GM18870 (cell line): ENCODE data around the gene ZNF132.

Source experiments
- ATAC-seq: cut with Tn5 transposase; IDR thresholded peaks from one replicate; pipeline ENCODE4 v1.9.1; 2021; ENCODE audit warnings: moderate library complexity; ENCODE audit not compliant: unreplicated experiment

ZNF132 gene

DNA sequence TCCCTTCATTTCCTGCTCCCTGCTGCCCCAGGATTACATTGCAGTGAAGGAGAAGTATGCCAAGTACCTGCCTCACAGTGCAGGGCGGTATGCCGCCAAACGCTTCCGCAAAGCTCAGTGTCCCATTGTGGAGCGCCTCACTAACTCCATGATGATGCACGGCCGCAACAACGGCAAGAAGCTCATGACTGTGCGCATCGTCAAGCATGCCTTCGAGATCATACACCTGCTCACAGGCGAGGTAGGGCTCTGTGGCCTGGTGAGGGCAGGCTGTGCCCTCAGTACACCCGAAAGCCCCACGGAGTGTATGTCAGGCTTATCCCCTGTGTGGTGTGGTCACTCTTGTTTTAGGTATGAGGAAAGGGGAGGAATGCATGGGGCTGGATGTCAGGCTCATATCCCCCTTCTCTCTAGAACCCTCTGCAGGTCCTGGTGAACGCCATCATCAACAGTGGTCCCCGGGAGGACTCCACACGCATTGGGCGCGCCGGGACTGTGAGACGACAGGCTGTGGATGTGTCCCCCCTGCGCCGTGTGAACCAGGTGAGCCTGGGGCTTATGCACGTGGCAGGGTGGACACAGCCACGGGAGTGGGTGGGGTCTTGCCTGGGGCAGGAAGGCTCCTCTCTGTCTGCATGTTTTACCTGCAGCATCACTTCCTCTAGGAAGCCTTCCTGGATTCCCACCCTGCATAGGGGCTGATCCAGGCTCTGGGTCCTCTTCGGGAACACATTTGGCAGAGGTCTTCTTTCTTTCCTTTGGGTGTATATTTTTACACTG is 46.8 kb downstream of the ZNF132 start:
- ATAC-seq: no peak

DNA sequence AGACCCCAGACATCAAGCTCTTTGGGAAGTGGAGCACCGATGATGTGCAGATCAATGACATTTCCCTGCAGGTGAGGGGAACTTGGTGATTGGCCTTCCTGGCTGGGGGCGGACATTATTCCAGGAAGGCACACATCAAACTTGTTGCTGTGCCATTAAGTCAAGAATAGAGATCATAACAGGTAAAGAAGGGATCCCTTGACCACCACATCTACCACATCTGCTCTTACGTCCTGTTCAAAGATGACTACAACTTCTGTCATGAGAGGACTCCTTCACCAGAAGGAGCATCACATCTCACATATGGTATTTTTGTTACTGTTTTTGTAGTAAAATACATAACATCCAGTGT is 51.8 kb downstream of the ZNF132 start:
- no peak for ATAC-seq

DNA sequence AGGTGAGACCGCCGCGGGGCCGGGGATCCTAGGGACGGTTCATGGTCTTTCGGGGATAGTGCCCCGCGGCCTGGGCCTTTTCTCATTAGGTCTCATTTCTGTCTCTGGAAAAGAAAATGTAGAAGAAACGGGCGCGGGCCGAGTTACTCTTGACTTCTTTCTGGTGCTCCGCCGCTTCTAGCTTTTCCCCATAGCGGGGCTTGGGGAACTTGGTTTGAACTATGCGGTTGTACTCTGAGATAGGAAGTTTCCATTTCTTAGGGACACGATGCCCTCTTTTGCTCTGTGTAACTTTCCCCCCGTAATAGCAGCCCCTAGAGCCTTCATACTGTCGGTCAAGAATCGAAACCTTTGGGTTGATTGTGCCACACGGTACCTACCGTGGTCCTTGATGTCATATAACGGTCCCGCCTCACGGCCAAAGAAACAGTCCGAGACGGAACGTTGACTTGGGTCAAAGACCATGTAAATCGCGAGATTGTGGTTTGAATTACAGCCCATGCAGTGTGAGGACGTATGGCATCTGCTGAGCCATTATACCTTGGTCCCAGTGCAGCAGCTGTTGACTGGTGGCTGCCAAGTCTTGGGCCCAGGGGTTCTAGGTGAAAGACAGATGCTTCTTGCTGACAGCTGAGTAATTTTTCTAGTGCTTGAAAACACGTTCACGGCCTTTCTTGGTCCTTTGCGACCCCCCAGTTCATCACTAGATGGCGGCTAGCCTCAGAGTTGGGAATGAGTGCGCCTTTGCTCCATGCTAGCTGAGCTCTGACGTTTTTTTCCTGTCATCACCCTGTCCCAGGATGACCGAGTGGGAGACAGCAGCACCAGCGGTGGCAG is 52.4 kb downstream of the ZNF132 start:
- no peak for ATAC-seq

DNA sequence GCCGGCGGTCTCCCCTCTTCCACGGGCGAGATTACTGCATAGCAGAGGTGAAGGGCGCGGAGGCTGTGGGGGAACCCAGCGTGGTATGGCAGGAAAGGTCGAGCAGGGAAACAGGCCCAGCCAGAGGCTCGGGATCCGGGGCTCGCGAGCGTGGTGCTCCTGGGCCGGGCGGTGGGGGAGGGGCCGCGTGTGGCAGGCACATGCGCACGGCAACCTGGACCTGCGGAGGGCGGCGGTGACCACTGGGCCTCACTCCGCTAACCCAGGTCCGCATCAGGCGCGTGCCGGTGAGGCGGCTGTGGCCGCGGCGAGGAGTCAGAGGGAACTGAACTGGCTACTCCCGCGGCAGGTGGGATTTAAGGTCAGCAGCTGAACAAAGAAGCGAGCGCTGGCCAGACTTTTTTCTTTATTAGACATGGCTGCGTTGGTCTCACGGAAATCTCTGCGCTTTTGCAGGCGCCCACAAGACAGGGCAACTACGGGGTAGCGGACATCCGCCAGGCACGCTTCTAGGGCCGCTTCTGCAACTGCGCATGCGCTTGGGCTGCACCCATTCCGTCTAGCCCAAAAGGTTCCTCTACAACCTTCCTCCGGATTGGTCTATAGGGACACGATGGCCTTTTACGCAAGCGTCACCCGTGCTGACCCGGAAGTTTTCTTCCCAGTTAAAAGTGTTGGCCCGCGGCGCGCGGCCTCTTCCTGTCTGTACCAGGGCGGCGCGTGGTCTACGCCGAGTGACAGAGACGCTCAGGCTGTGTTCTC is 53.2 kb downstream of the ZNF132 start, which contains the start of gene RPS5:
Gene RPS5, plus strand, starts transcription at position 694 of the 762 bp plus-strand sequence. CDS start 869 bp downstream, outside the sequence.
- ATAC-seq: peak; percentile 82

DNA sequence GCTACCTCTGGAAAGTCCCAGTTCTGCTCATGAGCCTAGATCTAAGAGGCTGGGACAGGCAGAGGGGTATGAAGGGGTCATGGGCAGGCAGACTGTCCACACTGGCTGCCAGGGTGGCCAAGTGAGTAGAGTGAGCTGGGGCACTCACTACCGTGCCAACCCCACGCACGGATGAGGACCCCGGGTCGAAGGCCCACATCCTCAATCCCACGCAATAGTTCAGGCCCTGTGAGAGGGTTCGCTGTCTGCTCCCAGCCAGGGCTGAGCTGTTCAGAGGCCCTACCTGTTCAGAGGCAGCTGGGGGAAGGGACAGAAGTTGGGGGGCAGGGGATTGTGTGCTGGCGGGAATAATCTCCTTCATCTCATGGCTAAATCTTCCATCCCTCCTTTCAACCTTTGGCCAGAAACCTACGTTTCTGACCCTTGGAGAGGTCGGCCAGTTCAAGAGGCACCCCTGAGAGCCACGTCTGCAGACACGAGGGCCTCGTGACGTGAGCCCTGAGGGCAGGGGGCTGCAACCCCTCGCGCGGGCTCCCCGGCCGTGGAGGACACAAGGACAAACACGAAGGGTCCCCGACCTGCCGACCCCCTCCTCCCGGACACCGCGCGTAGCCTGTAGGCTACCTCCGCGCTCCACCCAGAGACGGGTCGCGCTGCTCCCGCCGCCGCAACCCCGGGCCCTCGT is 53.9 kb downstream of the ZNF132 start:
- no peak for ATAC-seq

DNA sequence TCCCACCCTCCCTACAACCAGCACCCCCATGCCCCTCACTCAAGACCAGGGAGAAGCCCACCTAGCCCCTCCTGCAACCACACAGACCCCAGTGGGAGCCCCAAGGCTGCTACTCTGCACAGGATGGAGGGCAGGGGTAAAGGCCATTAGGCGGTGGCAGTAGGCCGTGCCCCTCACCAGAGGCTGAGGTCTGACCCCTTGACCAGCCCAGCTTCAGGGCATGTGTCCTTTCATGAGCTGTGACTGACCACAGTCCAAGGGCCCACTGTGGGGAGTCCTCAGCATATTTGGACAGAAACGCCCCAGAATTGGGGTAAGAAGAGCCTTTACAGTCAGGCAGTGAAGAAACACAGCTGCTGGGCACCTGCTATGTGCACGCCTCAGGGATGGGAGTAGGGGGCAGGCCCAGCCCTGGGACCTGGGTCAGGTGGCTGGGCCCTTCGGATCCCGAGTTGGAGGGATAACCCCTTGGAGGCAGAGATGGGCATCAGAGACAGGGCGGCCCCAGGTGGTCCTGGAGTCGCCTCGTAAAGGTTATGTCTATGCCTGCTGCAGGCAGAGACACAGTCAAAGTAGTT is 54.6 kb downstream of the ZNF132 start:
- no peak for ATAC-seq

DNA sequence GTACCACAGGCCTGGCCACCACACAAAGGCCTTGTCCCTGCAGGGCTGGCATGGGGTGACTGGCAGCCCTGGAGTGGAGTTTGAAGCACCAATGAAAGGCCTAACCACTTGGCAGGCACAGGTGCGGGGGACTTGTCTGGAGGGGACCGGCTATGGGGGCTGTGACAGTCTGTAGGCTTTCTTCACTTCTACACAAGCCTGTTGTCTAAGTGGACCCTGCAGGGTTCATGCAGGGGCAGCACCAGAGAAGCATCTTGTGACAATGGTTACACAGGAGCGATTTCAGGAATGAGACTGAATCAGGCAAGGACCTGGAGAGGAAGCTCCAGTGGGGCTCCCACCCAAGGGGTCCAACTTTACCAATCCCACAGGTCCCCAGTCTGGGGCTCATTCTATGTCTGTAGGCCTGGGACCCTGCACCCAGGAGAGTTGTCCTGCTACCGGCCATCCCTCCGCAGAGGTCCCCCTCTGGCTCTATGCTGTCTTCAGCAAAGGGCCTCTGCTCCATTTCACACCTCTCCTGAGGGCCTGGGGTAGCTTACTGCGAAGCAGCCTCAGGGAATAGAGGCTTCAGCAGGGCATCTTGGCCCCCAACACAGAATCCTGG is 56.9 kb downstream of the ZNF132 start:
- no peak for ATAC-seq
